Osteoblast (primary cell): ENCODE measurements around the gene KCTD20. TPM values are rescaled to one million over a fixed set of nuclear protein-coding genes. Genes with fewer than 3 reads are reported as not detected.
"Not testable (repeated sequence)": the region's sequence is repeated elsewhere in the genome, so short reads cannot be mapped to it uniquely, and the experiment has no call there.

ENCODE experiments used
- DNase-seq: peaks from one replicate; pipeline ENCODE4 v3.0.0; 2011; ENCODE audit warnings: low spot score, mixed read lengths; ENCODE audit not compliant: insufficient read length; ENCODE audit errors: missing footprints
- H2AFZ ChIP-seq: 2 replicates; pipeline ENCODE4 v1.6.0; 2011; ENCODE audit warnings: mild to moderate bottlenecking, low read length
- H3K27ac ChIP-seq: 2 replicates; pipeline ENCODE4 v1.5.1; 2011; ENCODE audit warnings: mild to moderate bottlenecking, low read depth, low read length, moderate library complexity
- H3K27me3 ChIP-seq: 2 replicates; pipeline ENCODE4 v1.6.0; 2012; ENCODE audit warnings: mild to moderate bottlenecking, control low read depth, inconsistent platforms, low read length, moderate library complexity; ENCODE audit not compliant: insufficient read depth
- H3K36me3 ChIP-seq: 2 replicates; pipeline ENCODE4 v1.5.1; 2011; ENCODE audit warnings: mild to moderate bottlenecking, low read length, control low read depth, moderate library complexity; ENCODE audit not compliant: insufficient read depth
- H3K4me1 ChIP-seq: 2 replicates; pipeline ENCODE4 v1.5.1; 2011; ENCODE audit warnings: mild to moderate bottlenecking, low read length, control low read depth, moderate library complexity; ENCODE audit not compliant: insufficient read depth
- H3K4me2 ChIP-seq: 2 replicates; pipeline ENCODE4 v1.6.0; 2011; ENCODE audit warnings: mild to moderate bottlenecking, low read length; ENCODE audit not compliant: insufficient read depth
- H3K4me3 ChIP-seq: fragments of 200-600 bp; sonication (generic); 3 replicates; pipeline ENCODE4 v1.5.1; 2012; ENCODE audit warnings: mild to moderate bottlenecking, low read length, inconsistent platforms; ENCODE audit not compliant: insufficient read depth
- H3K79me2 ChIP-seq: 2 replicates; pipeline ENCODE4 v1.6.0; 2012; ENCODE audit warnings: mild to moderate bottlenecking, low read length, control low read depth, inconsistent platforms; ENCODE audit not compliant: insufficient read depth
- H3K9me3 ChIP-seq: 2 replicates; pipeline ENCODE4 v1.5.1; 2011; ENCODE audit warnings: low read depth, low read length, control low read depth
- H4K20me1 ChIP-seq: 2 replicates; pipeline ENCODE4 v1.6.0; 2012; ENCODE audit warnings: mild to moderate bottlenecking, low read length, control low read depth; ENCODE audit not compliant: insufficient read depth
- CTCF ChIP-seq: IDR thresholded peaks from 2 replicates; pipeline ENCODE4 v1.5.1; 2011; ENCODE audit warnings: mild to moderate bottlenecking, low read depth, low read length, moderate library complexity; ENCODE audit errors: extremely low read depth
- total RNA-seq: library from RNA; depleted of rRNA; stranded (reverse); fragments of >200 nt; gene quantifications from 2 replicates; pipeline ENCODE4 v1.2.3, GENCODE V29; 2012

KCTD20 gene
- total RNA-seq: 182 and 210 TPM in 2 replicates

- peaks cover 57% of the 10 kb centered on the region for H3K79me2 ChIP-seq
- H3K4me2 ChIP-seq: peak within 1 kb of the TSS; percentile 89
- peak within 1 kb of the TSS; percentile 97 for H3K27ac ChIP-seq
- H3K36me3 ChIP-seq: peaks cover 9% of the 10 kb centered on the region
- H4K20me1 ChIP-seq: peaks cover 6% of the 10 kb centered on the region
- H3K27me3 ChIP-seq: no peaks in the 10 kb centered on the region
- H3K4me1 ChIP-seq: peaks cover 35% of the 10 kb centered on the region
- H3K4me3 ChIP-seq: peak within 1 kb of the TSS; percentile 93
- H3K9me3 ChIP-seq: no peaks in the 10 kb centered on the region
- peak; percentile 96 for DNase-seq
- no peak for TF ChIP-seq CTCF
- H2AFZ ChIP-seq: peak within 1 kb of the TSS; percentile 44
Observed at GRCh38 chr6:36442671-36443470, at the start of gene KCTD20, which contains the start of gene PXT1. KCTD20 (plus strand) TSS chr6:36443000; CDS start chr6:36470098, 27,098 bp downstream. PXT1 (minus strand) TSS chr6:36442854; CDS start chr6:36426082, 16,772 bp downstream.

GRCh38 chr6:36399970-36400369, 42.8 kb upstream of the KCTD20 start:
- Histone ChIP-seq H2AFZ (no peak overlapping the region), H3K4me3 (no peak overlapping the region), H3K27me3 (peaks cover 4% of the 10 kb centered on the region), H4K20me1 (no peaks in the 10 kb centered on the region), H3K4me1 (no peaks in the 10 kb centered on the region), H3K36me3 (no peaks in the 10 kb centered on the region), H3K9me3 (no peaks in the 10 kb centered on the region), H3K79me2 (no peaks in the 10 kb centered on the region), H3K27ac (no peak overlapping the region), H3K4me2 (no peak overlapping the region)
- no peak for TF ChIP-seq CTCF
- no peak for DNase-seq

- Histone ChIP-seq H3K9me3 (no peaks in the 10 kb centered on the region), H3K27ac (no peak overlapping the region), H3K27me3 (peaks cover 6% of the 10 kb centered on the region), H4K20me1 (no peaks in the 10 kb centered on the region), H3K79me2 (no peaks in the 10 kb centered on the region), H3K4me1 (no peaks in the 10 kb centered on the region), H3K36me3 (no peaks in the 10 kb centered on the region), H3K4me3 (no peak overlapping the region), H3K4me2 (no peak overlapping the region), H2AFZ (no peak overlapping the region)
- no peak for DNase-seq
- TF ChIP-seq CTCF: no peak
Observed at GRCh38 chr6:36402481-36402880, 40.3 kb upstream of the KCTD20 start.

- H3K4me2 ChIP-seq: no peak overlapping the region
- no peaks in the 10 kb centered on the region for H4K20me1 ChIP-seq
- no peak overlapping the region for H3K4me3 ChIP-seq
- no peak for DNase-seq
- H2AFZ ChIP-seq: no peak overlapping the region
- H3K36me3 ChIP-seq: no peaks in the 10 kb centered on the region
- no peak for TF ChIP-seq CTCF
- peaks cover 7% of the 10 kb centered on the region for H3K27me3 ChIP-seq
- H3K9me3 ChIP-seq: no peaks in the 10 kb centered on the region
- H3K79me2 ChIP-seq: no peaks in the 10 kb centered on the region
- H3K27ac ChIP-seq: no peak overlapping the region
- no peaks in the 10 kb centered on the region for H3K4me1 ChIP-seq
Observed at GRCh38 chr6:36404164-36404563, 38.6 kb upstream of the KCTD20 start.

GRCh38 chr6:36409718-36410117, 33.1 kb upstream of the KCTD20 start:
- not testable (repeated sequence) for H3K36me3 ChIP-seq, H3K79me2 ChIP-seq, H3K4me2 ChIP-seq, H2AFZ ChIP-seq, H4K20me1 ChIP-seq, H3K9me3 ChIP-seq, H3K4me3 ChIP-seq, H3K27ac ChIP-seq, DNase-seq, H3K4me1 ChIP-seq
- peaks cover 11% of the 10 kb centered on the region for H3K27me3 ChIP-seq
